K562 (cell line): ENCODE measurements around the gene ZNF584. TPM values are rescaled to one million over a fixed set of nuclear protein-coding genes. Genes with fewer than 3 reads are reported as not detected.
A peak's percentile ranks its signal among the peaks of the same experiment; 100 is the strongest.

ENCODE experiments used
- ASH1L ChIP-seq: fragments of 450-650 bp; IDR thresholded peaks from 2 replicates; pipeline ENCODE4 v1.6.1; 2018; ENCODE audit warnings: borderline replicate concordance, mild to moderate bottlenecking, low read depth; ENCODE audit not compliant: partially characterized antibody
- CBX5 ChIP-seq: IDR thresholded peaks from 2 replicates; pipeline ENCODE4 v1.6.1; 2014; ENCODE audit warnings: low read depth, borderline replicate concordance
- CLOCK ChIP-seq: fragments of 250-450 bp; sonication (Bioruptor Pico); IDR thresholded peaks from 2 replicates; pipeline ENCODE4 v1.4.0; 2020; ENCODE audit warnings: mild to moderate bottlenecking, moderate library complexity, borderline replicate concordance
- EP400 ChIP-seq: fragments of 450-650 bp; IDR thresholded peaks from 2 replicates; pipeline ENCODE4 v1.6.1; 2017; ENCODE audit warnings: antibody characterized with exemption, mild to moderate bottlenecking, moderate library complexity
- ETS2 ChIP-seq: IDR thresholded peaks from 2 replicates; pipeline ENCODE4 v1.6.1; 2016; ENCODE audit warnings: borderline replicate concordance, missing genetic modification characterization, mild to moderate bottlenecking, moderate library complexity, missing compliant biosample characterization; ENCODE audit not compliant: poor library complexity, severe bottlenecking
- ETV5 ChIP-seq: sonication (generic); formaldehyde crosslinking; IDR thresholded peaks from 2 replicates; pipeline ENCODE4 v1.4.0; 2020; ENCODE audit warnings: low read depth, mild to moderate bottlenecking, missing genetic modification reagents
- FOXM1 ChIP-seq, 2 experiments: fragments of 450-650 bp in 1 of 2; sonication (generic) in 1 of 2; formaldehyde crosslinking in 1 of 2; IDR thresholded peaks; 2 replicates each; pipeline versions ENCODE4 v1.6.1 to v1.9.0; 2017 to 2022; ENCODE audit warnings: low read depth in 2 of 2, mild to moderate bottlenecking in 2 of 2, missing genetic modification reagents in 1 of 2, moderate library complexity in 1 of 2
- NCOA4 ChIP-seq: fragments of 450-650 bp; IDR thresholded peaks from 2 replicates; pipeline ENCODE4 v1.6.1; 2018; ENCODE audit warnings: mild to moderate bottlenecking; ENCODE audit not compliant: partially characterized antibody
- NFATC3 ChIP-seq: fragments of 450-650 bp; IDR thresholded peaks from 2 replicates; pipeline ENCODE4 v1.6.1; 2017; ENCODE audit warnings: mild to moderate bottlenecking
- POU5F1 ChIP-seq: fragments of 150-350 bp; IDR thresholded peaks from 2 replicates; pipeline ENCODE4 v1.6.1; 2014; ENCODE audit warnings: borderline replicate concordance, low read length, low read depth, mild to moderate bottlenecking; ENCODE audit not compliant: partially characterized antibody
- PPARD ChIP-seq: fragments of 250-450 bp; sonication (Bioruptor Pico); IDR thresholded peaks from 2 replicates; pipeline ENCODE4 v1.8.0; 2022; ENCODE audit warnings: inconsistent platforms, mild to moderate bottlenecking, moderate library complexity
- STAT6 ChIP-seq: sonication (generic); formaldehyde crosslinking; IDR thresholded peaks from 2 replicates; pipeline ENCODE4 v1.8.1; 2023; ENCODE audit warnings: mild to moderate bottlenecking, missing genetic modification reagents
- TAL1 ChIP-seq: fragments of 450-650 bp; IDR thresholded peaks from 2 replicates; pipeline ENCODE4 v1.6.1; 2016; ENCODE audit warnings: mild to moderate bottlenecking
- TOE1 ChIP-seq, 2 experiments: fragments of 450-650 bp in 1 of 2; sonication (generic) in 1 of 2; formaldehyde crosslinking in 1 of 2; IDR thresholded peaks; 2 replicates each; pipeline versions ENCODE4 v1.7.1 to v1.8.0; 2016 to 2022; ENCODE audit warnings: borderline replicate concordance in 2 of 2, mild to moderate bottlenecking in 2 of 2, antibody characterized with exemption in 1 of 2, inconsistent platforms in 1 of 2, low read depth in 1 of 2, missing genetic modification reagents in 1 of 2, moderate library complexity in 1 of 2
- YBX1 ChIP-seq: fragments of 450-650 bp; IDR thresholded peaks from 2 replicates; pipeline ENCODE4 v1.7.1; 2016; ENCODE audit warnings: mild to moderate bottlenecking
- ZBTB5 ChIP-seq: fragments of 450-650 bp; IDR thresholded peaks from 2 replicates; pipeline ENCODE4 v1.6.1; 2017; ENCODE audit warnings: antibody characterized with exemption
- ZNF408 ChIP-seq: fragments of 250-450 bp; sonication (Bioruptor Pico); IDR thresholded peaks from 2 replicates; pipeline ENCODE4 v1.4.0; 2020; ENCODE audit warnings: low read depth, mild to moderate bottlenecking, moderate library complexity
- polyA plus RNA-seq, 8 experiments: library from polyadenylated mRNA; depleted of rRNA in 4 of 8; stranded (reverse) in 5 of 8; unstranded in 3 of 8; fragments of >200 nt; fragmentation: Nextera tagmentation in 2 of 8; fragmentation: Illumina TruSeq in 1 of 8; extraction: Ambion mirVana in 2 of 8; extraction: Trizol in 1 of 8; gene quantifications; 2 replicates each; pipeline versions ENCODE4 v1.2.1 to v1.2.3, GENCODE V29; 2011 to 2014; ENCODE audit warnings: inconsistent platforms in 1 of 8, missing spikeins in 1 of 8
- total RNA-seq, 7 experiments: library from RNA; depleted of rRNA in 6 of 7; stranded (reverse); fragments of >200 nt in 6 of 7; fragmentation: Illumina TruSeq in 2 of 7; extraction: Trizol in 2 of 7; gene quantifications; 2 replicates each; pipeline versions ENCODE4 v1.2.1 to v1.2.3, GENCODE V29; 2011 to 2021; ENCODE audit warnings: low replicate concordance in 1 of 7

The ZNF584 gene
- total and polyA plus RNA-seq, 9 of the 15 experiments (the other 6 are each of a cell fraction or from before 2014, with no cell fraction given) = 5.8 to 43.4 (median 24.6) TPM

GRCh38 chr19:58380662-58381459 is 27.6 kb upstream of the ZNF584 start, which contains the start of gene ZNF837 (continued):
- TF ChIP-seq STAT6 (CRISPR knock-in tag) (peak; percentile 85; the same call in 1 of the 2 replicates), TAL1 (no peak), YBX1 (no peak), FOXM1 (IDR thresholded peaks at IDR 0.05; ENCODE audit: low read depth) (no peak), FOXM1 (CRISPR knock-in tag; IDR thresholded peaks at IDR 0.05; ENCODE audit: low read depth) (peak; percentile 95), ZBTB5 (no peak), ZNF408 (CRISPR knock-in tag) (no peak), EP400 (peak; percentile 96), NFATC3 (no peak), TOE1 (IDR thresholded peaks at IDR 0.05; ENCODE audit: borderline replicate concordance) (peak; percentile 85; the same call in 1 of the 2 replicates), TOE1 (CRISPR knock-in tag; IDR thresholded peaks at IDR 0.05; ENCODE audit: borderline replicate concordance, low read depth) (0 out of 2 replicates have a peak, but pooled peaks have one; percentile 74), CBX5 (peak; percentile 67; the same call in 1 of the 2 replicates), ASH1L (peak; percentile 87), NCOA4 (no peak), POU5F1 (peak; percentile 28), ETV5 (CRISPR knock-in tag) (peak; percentile 92), ETS2 (tag) (peak; percentile 55), CLOCK (no peak), PPARD (CRISPR knock-in tag) (no peak)
